Ascending aorta (tissue), 2 donors: Measurements from ENCODE around the gene COG5. TPM values are rescaled to one million over a fixed set of nuclear protein-coding genes. Genes with fewer than 3 reads are reported as not detected.

Source experiments
- DNase-seq, 2 donors: peaks; one replicate each; pipeline ENCODE4 v3.0.0-alpha.2; 2019; ENCODE audit warnings: low spot score in 2 of 2
- H3K27ac ChIP-seq, 2 donors: fragments of 200-600 bp; sonication (generic); one replicate each; pipeline ENCODE4 v1.5.1; 2016 to 2017; ENCODE audit warnings: mild to moderate bottlenecking in 1 of 2
- H3K27me3 ChIP-seq: fragments of 200-600 bp; sonication (generic); one replicate; pipeline ENCODE4 v1.5.1; 2017
- H3K36me3 ChIP-seq, 2 donors: fragments of 200-600 bp; sonication (generic); one replicate each; pipeline ENCODE4 v1.5.1; 2016
- H3K4me1 ChIP-seq, 2 donors: fragments of 200-600 bp; sonication (generic); one replicate each; pipeline ENCODE4 v1.5.1; 2016 to 2017; ENCODE audit warnings: mild to moderate bottlenecking in 1 of 2
- H3K4me3 ChIP-seq, 2 donors: fragments of 200-600 bp; sonication (generic); one replicate each; pipeline ENCODE4 v1.5.1; 2016 to 2017; ENCODE audit warnings: mild to moderate bottlenecking in 1 of 2
- H3K9me3 ChIP-seq, 2 donors: fragments of 200-600 bp; sonication (generic); one replicate each; pipeline ENCODE4 v1.5.1; 2016
- intact Hi-C: fragments of 100-400 bp; cut with DNase I; formaldehyde crosslinking; loops from one replicate; pipeline ENCODE4 v1.15.1; 2023
- total RNA-seq: library from RNA; depleted of rRNA; stranded (reverse); fragments of >200 nt; gene quantifications from one replicate; pipeline ENCODE4 v1.1.0, GENCODE V29; 2016
- TF ChIP-seq, protein P1 (sequence below), 3 experiments: fragments of 200-600 bp in 2 of 3; fragments of 450-650 bp in 1 of 3; sonication (generic) in 2 of 3; IDR thresholded peaks; one replicate each; pipeline ENCODE4 v1.5.1; 2016 to 2019; ENCODE audit warnings: antibody characterized with exemption in 3 of 3, mild to moderate bottlenecking in 1 of 3, moderate library complexity in 1 of 3

COG5 gene
- total RNA-seq, 1 donor from 2014 or later = 16.8 TPM

DNA sequence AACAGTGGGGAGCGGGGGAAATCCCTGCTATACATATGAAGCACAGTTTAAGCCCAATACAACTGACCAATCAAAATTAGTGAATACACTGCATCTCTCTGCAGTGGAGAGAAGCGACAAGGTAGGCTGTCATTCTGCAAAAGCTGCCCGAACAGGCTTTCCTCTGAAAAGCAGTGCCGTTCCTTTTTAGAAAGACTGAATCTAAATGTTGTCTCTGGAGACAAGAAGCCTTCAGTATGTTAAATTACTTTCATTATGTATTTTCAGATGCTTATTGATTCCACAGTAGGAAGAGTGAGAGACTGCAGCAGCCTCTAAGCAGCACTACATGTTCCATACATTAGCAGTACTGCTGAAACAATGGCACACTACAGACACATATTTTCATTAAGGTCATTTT is 93.8 kb downstream of the COG5 start, which contains the start of gene GPR22:
Gene GPR22, plus strand, starts transcription at position 129 of the 400 bp plus-strand sequence. CDS start 4,004 bp downstream, outside the sequence.
- H3K9me3 ChIP-seq = no peaks in the 10 kb centered on the region
- no peaks in the 10 kb centered on the region for H3K36me3 ChIP-seq
- intact Hi-C loops = loop anchor here (10.0 kb wide), 1 partner anchor 195 kb away; the partner anchor contains the start of gene SLC26A4
- H3K4me1 ChIP-seq = no peaks in the 10 kb centered on the region
- no peaks in the 10 kb centered on the region for H3K27me3 ChIP-seq
- H3K4me3 ChIP-seq = no peak within 1 kb of the TSS
- H3K27ac ChIP-seq = no peak within 1 kb of the TSS
- no peak for DNase-seq
- TF ChIP-seq, protein P1, sequence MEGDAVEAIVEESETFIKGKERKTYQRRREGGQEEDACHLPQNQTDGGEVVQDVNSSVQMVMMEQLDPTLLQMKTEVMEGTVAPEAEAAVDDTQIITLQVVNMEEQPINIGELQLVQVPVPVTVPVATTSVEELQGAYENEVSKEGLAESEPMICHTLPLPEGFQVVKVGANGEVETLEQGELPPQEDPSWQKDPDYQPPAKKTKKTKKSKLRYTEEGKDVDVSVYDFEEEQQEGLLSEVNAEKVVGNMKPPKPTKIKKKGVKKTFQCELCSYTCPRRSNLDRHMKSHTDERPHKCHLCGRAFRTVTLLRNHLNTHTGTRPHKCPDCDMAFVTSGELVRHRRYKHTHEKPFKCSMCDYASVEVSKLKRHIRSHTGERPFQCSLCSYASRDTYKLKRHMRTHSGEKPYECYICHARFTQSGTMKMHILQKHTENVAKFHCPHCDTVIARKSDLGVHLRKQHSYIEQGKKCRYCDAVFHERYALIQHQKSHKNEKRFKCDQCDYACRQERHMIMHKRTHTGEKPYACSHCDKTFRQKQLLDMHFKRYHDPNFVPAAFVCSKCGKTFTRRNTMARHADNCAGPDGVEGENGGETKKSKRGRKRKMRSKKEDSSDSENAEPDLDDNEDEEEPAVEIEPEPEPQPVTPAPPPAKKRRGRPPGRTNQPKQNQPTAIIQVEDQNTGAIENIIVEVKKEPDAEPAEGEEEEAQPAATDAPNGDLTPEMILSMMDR (IDR thresholded peaks at IDR 0.05) = no peak

DNA sequence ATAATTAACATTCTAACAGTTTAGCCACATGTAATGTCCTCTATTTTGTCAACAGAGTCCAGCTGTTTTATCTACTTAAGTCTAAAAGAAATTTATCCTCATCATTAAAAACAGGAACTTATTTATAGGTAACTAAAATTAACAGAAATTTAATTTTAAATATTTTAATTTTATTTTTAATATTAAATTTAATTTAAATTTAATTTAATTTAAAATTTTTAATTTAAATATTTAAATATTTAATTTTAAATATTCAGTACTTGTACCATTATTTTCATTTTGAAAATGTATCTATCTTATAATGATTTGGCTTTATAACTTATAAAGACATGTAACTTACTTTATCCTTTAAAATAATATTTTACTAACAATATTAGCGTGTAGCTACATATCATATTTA is 94.9 kb downstream of the COG5 start:
- no peak overlapping the region for H3K4me3 ChIP-seq
- H3K27ac ChIP-seq = no peak overlapping the region
- no peaks in the 10 kb centered on the region for H3K9me3 ChIP-seq
- H3K36me3 ChIP-seq = no peaks in the 10 kb centered on the region
- DNase-seq = no peak
- H3K27me3 ChIP-seq = no peaks in the 10 kb centered on the region
- TF ChIP-seq, protein P1 (IDR thresholded peaks at IDR 0.05) = no peak
- intact Hi-C loops = loop anchor here (10.0 kb wide), 1 partner anchor 196 kb away; the partner anchor contains the start of gene SLC26A4
- H3K4me1 ChIP-seq = no peaks in the 10 kb centered on the region

DNA sequence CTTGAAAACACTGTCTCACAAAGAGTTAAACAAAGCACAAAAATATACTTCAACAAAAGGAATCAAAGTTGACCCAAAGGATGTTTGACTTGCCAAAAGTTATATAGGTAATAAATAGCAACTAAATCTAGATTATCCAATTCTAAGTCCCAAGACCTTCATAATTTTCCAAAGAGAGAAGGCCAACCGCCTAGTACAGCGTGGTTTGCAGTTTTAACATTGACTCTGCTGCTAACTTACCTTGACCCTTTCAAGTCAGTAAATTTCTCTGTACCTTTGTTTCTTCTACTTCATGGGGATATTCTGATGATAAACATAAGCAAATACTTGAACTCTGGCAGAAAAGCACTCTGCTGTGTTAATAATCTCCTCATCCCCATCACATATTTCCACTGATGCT is 95.7 kb downstream of the COG5 start:
- Histone ChIP-seq H3K36me3 (no peaks in the 10 kb centered on the region), H3K27ac (no peak overlapping the region), H3K4me3 (no peak overlapping the region), H3K4me1 (no peaks in the 10 kb centered on the region), H3K27me3 (no peaks in the 10 kb centered on the region), H3K9me3 (no peaks in the 10 kb centered on the region)
- intact Hi-C loops = loop anchor here (10.0 kb wide), 1 partner anchor 197 kb away; the partner anchor contains the start of gene SLC26A4
- TF ChIP-seq, protein P1 (IDR thresholded peaks at IDR 0.05) = no peak
- DNase-seq = no peak

DNA sequence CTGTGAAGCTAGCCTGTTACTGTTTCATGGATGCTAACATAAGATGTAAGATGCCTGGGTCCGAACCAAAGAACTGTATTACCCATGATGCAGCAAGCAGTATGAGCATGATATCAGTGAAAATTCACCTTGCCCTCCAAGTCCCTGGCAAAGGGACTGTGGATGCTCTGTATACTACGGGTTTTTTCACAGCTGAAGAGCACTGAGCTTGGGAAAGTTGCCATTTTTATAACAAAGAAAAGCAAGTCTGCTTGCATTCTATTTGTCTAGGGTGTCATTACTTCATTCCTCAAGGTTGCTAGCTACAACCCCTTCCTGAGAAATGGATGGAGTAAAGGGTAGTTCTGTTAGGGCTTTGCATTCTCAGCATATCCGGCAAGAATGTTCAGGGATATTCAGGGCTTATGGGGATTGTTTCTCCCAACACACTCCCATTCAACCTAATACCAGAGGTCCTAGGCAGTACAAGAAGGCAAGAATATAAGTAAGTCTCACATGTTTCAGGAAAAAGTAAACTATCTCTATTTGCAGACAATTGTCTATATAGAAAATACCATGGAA is 99.0 kb downstream of the COG5 start:
- intact Hi-C loops = loop anchor here (5.0 to 10.0 kb wide), 4 partner anchors 98 to 413 kb away; partner anchors contain the start of genes CBLL1, COG5, DUS4L and SLC26A4

DNA sequence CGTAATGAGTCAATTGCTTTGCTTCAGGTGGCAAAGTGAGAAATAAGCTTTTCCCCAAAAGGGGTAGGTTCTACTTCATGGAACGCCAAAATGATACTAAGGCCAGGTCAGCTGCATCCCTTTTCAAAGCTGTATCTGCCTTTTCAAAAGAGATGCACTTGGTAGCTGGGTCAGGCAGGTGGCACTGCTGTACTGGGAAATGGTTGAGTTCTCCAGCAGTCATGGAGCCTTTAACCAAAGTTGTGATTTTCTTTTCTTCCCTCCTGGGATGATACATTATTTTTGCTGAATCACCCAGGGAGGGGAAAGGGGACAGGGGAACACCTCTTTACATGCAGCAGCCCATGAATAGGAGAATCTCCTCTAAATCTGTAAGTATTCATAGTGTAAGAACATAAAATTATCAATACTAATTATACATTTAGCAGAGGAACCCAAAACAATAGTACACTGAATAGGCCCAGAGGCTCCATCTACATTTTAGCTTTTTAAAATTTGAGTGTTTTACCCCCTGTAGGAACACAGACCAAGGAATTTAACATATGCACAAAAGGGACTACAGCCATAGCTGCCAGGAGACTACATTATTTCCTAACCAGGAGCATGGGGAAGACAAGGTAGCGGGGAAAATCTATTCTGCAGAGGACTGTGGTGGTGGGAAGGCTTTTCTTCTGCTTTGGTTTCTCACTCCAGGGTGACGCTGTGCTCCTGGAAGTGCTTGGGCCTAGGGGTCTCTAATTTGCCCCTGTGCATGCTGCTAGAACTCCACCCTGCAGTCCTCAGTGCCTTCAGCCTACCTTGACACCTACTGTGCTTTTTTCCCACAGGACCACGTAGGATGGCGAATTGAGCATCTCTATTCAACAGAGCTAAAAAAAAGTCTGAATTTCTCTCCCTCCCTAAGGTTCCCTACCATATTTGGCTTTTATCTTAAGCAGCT is 100.3 kb downstream of the COG5 start:
- Histone ChIP-seq H3K36me3 (no peaks in the 10 kb centered on the region), H3K27ac (no peak overlapping the region), H3K4me1 (no peaks in the 10 kb centered on the region), H3K9me3 (no peaks in the 10 kb centered on the region), H3K4me3 (no peak overlapping the region), H3K27me3 (no peaks in the 10 kb centered on the region)
- TF ChIP-seq, protein P1 (IDR thresholded peaks at IDR 0.05) = peak; percentile 68 to 84 (median 70)
- intact Hi-C loops = loop anchor here (1.0 to 10.0 kb wide), 5 partner anchors 99 to 414 kb away; partner anchors contain the start of genes CBLL1, COG5, DUS4L and SLC26A4
- peak in 1 of 2 donors; percentile 67 for DNase-seq

More for the DNA sequence above, 99.0 kb downstream of the COG5 start:
- Histone ChIP-seq H3K4me1 (no peaks in the 10 kb centered on the region), H3K4me3 (no peak overlapping the region), H3K36me3 (no peaks in the 10 kb centered on the region), H3K9me3 (no peaks in the 10 kb centered on the region), H3K27me3 (no peaks in the 10 kb centered on the region), H3K27ac (no peak overlapping the region)
- no peak for DNase-seq
- TF ChIP-seq, protein P1 (IDR thresholded peaks at IDR 0.05) = no peak
